Measurements from ENCODE around the gene SUGP1. TPM values are rescaled to one million over a fixed set of nuclear protein-coding genes. Genes with fewer than 3 reads are reported as not detected.

The SUGP1 gene
- total RNA-seq, 2 experiments from 2014 or later, result 42.8 to 51.3 TPM

GRCh38 chr19:19336597-19336996 is 16.3 kb upstream of the SUGP1 start:
- H3K9me3 Mint-ChIP-seq, result no peaks in the 10 kb centered on the region
- H3K4me1 Mint-ChIP-seq (ENCODE audit: low read depth), result peaks cover 3% of the 10 kb centered on the region
- DNase-seq, result no peak
- TF ChIP-seq, protein P1, sequence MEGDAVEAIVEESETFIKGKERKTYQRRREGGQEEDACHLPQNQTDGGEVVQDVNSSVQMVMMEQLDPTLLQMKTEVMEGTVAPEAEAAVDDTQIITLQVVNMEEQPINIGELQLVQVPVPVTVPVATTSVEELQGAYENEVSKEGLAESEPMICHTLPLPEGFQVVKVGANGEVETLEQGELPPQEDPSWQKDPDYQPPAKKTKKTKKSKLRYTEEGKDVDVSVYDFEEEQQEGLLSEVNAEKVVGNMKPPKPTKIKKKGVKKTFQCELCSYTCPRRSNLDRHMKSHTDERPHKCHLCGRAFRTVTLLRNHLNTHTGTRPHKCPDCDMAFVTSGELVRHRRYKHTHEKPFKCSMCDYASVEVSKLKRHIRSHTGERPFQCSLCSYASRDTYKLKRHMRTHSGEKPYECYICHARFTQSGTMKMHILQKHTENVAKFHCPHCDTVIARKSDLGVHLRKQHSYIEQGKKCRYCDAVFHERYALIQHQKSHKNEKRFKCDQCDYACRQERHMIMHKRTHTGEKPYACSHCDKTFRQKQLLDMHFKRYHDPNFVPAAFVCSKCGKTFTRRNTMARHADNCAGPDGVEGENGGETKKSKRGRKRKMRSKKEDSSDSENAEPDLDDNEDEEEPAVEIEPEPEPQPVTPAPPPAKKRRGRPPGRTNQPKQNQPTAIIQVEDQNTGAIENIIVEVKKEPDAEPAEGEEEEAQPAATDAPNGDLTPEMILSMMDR (IDR thresholded peaks at IDR 0.05), result no peak
- ATAC-seq, result no peak
- ChIA-PET CTCF (no interaction called here), POLR2A (no interaction called here)
- no peak overlapping the region for H3K27ac Mint-ChIP-seq
- H3K36me3 Mint-ChIP-seq (ENCODE audit: low read depth), result peaks cover 10% of the 10 kb centered on the region
- no peaks in the 10 kb centered on the region for H3K27me3 Mint-ChIP-seq
- intact Hi-C loops (cut with micrococcal nuclease), result no loop called here
- no peak overlapping the region for H3K4me3 Mint-ChIP-seq

DNA sequence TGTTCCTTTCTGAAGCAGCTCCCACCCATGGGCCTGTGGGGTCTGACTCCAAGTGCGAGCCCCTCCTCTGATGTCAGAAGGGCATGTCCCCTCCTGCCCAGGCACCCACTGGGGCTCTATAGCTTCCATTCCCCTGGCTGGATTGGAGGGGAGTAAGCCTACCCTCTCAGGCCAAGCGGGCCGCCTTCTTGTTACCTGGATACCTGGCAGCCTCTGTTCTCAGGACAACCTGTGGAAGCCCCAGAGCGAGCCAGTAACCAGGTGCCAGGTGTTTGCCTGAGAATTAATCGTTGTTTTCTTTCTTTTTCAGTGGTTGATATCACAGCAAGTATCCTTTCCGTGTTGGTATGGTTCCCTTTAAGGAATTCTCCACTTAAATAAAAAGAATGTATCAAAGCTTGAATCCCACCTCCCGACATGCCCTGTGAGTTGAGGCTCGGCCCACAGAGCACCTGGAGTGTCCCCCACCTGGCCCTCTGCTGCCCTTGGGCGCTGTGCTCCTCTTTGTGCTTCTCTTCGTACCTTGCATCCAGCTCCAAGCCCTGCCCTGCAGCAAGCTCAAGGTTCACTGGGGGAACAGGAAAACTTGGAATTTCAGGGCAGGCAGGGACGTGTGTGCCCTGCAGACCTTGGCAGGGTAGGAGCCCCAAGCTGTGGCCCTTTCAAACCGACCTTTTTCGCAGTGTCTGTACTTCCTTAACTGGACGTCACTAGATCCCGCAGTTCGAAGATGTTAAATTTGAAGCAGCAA is 15.3 kb upstream of the SUGP1 start:
- POLR2A ChIA-PET, result no interaction called here
- TF ChIP-seq, protein P1 (IDR thresholded peaks at IDR 0.05), result no peak
- no peak for DNase-seq
- Mint-ChIP-seq H3K27me3 (no peaks in the 10 kb centered on the region), H3K36me3 (ENCODE audit: low read depth) (peaks cover 10% of the 10 kb centered on the region), H3K27ac (peak overlapping the region; percentile 52), H3K9me3 (no peaks in the 10 kb centered on the region), H3K4me3 (no peak overlapping the region), H3K4me1 (ENCODE audit: low read depth) (peaks cover 3% of the 10 kb centered on the region)
- CTCF ChIA-PET, result no interaction called here
- ATAC-seq, result no peak
- intact Hi-C loops (cut with micrococcal nuclease), result no loop called here

DNA sequence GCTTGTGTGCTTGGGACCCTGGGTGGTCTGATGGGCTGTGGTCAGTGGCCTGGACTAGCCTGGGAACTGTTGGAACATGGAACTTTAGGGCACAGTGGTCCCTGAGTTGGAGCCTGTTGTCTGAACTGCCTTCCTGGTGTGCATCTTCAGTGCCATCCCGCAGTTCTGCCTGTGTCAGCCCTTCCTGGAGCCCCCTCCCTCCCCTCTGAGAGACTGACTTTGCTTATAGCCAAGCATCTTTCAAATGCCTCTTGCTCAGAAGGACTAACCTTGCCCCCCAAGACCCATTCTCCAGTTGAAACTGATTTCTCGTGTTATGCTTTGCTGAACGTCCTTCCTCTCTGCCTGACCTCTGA is 14.7 kb upstream of the SUGP1 start:
- Mint-ChIP-seq H3K36me3 (ENCODE audit: low read depth) (peaks cover 10% of the 10 kb centered on the region), H3K9me3 (no peaks in the 10 kb centered on the region), H3K27me3 (no peaks in the 10 kb centered on the region), H3K4me1 (ENCODE audit: low read depth) (peaks cover 3% of the 10 kb centered on the region), H3K27ac (peak overlapping the region; percentile 52), H3K4me3 (no peak overlapping the region)
- ChIA-PET POLR2A (interaction anchor here (1.7 kb wide), 1 partner anchor 12 kb away, joined by 5 read pairs; no protein-coding TSS in a partner anchor), CTCF (no interaction called here)
- TF ChIP-seq, protein P1 (IDR thresholded peaks at IDR 0.05), result no peak
- DNase-seq (no peak), ATAC-seq (no peak)
- intact Hi-C loops (cut with micrococcal nuclease), result no loop called here

DNA sequence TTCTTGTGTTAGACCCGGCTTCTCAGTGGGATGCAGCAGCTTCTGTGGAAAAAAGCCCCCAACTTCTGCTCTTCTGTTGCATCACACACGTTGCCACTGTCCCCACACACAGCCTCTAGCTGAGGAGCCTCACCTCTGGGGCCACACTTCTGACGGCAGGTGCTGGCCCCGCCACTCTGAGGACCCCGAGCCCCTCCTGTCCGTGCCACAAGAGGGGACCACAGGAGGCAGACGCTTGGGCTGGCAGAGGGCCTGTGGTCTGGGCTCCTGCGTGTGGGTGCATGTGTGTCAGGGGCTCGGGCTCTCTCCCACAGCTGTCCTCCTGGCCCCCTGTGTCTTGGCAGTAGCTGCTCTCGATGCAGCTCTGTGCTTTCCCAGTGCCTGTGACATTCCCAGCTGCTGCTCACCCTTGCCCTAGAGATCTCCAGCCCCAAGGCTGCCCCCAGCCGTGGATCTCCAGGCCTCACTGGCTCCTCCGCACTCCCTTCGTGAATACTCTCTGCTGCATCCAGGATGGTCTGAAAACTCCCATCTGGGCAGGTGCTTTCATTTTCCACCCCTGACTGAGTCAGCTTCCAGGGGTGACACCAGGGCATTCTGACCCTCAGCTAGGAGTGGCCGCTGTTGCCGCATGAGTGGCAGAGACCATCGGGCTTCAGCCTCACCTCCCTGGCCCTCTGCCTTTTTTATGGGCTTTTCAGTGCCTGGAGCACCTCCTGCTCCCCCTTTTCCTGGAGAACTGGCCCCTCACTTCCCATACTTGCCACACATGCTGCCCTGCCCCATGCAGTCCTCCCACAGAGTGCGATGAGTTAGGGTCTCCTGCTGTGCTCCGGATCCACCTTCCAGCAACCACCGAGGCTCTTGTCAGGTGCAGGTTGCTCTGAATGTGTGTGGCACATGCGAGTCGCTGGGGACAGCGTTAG is 14.0 kb upstream of the SUGP1 start:
- Mint-ChIP-seq H3K27ac (peak overlapping the region; percentile 38), H3K4me3 (no peak overlapping the region), H3K27me3 (no peaks in the 10 kb centered on the region), H3K9me3 (no peaks in the 10 kb centered on the region), H3K4me1 (ENCODE audit: low read depth) (peaks cover 5% of the 10 kb centered on the region), H3K36me3 (ENCODE audit: low read depth) (peaks cover 13% of the 10 kb centered on the region)
- no peak for DNase-seq
- ChIA-PET POLR2A (interaction anchor here (0.9 to 1.7 kb wide), 4 partner anchors 9 to 27 kb away, joined by 4 to 5 read pairs (median 4); no protein-coding TSS in a partner anchor), CTCF (interaction anchor here (0.6 to 1.4 kb wide), 2 partner anchors 10 to 26 kb away, joined by 3 to 6 read pairs; no protein-coding TSS in a partner anchor)
- TF ChIP-seq, protein P1 (IDR thresholded peaks at IDR 0.05), result no peak
- no peak for ATAC-seq
- intact Hi-C loops (cut with micrococcal nuclease), result no loop called here

Measured in activated CD8-positive, alpha-beta T cell treated with anti-CD3 and anti-CD28 coated beads for 36 hours (primary cell).